Urothelium cell line (cell line): ENCODE results near the gene ROBO2.

Experiments used
- DNase-seq: peaks from one replicate; pipeline ENCODE4 v3.0.0; 2011; ENCODE audit warnings: low spot score, mixed read lengths
- FAIRE-seq: peaks from 2 replicates; lab custom pipeline; 2011; peaks lifted over from hg19 to GRCh38; lab: Jason Lieb, UNC

ROBO2 gene, protein sequence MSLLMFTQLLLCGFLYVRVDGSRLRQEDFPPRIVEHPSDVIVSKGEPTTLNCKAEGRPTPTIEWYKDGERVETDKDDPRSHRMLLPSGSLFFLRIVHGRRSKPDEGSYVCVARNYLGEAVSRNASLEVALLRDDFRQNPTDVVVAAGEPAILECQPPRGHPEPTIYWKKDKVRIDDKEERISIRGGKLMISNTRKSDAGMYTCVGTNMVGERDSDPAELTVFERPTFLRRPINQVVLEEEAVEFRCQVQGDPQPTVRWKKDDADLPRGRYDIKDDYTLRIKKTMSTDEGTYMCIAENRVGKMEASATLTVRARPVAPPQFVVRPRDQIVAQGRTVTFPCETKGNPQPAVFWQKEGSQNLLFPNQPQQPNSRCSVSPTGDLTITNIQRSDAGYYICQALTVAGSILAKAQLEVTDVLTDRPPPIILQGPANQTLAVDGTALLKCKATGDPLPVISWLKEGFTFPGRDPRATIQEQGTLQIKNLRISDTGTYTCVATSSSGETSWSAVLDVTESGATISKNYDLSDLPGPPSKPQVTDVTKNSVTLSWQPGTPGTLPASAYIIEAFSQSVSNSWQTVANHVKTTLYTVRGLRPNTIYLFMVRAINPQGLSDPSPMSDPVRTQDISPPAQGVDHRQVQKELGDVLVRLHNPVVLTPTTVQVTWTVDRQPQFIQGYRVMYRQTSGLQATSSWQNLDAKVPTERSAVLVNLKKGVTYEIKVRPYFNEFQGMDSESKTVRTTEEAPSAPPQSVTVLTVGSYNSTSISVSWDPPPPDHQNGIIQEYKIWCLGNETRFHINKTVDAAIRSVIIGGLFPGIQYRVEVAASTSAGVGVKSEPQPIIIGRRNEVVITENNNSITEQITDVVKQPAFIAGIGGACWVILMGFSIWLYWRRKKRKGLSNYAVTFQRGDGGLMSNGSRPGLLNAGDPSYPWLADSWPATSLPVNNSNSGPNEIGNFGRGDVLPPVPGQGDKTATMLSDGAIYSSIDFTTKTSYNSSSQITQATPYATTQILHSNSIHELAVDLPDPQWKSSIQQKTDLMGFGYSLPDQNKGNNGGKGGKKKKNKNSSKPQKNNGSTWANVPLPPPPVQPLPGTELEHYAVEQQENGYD (N-terminal part only)

DNA sequence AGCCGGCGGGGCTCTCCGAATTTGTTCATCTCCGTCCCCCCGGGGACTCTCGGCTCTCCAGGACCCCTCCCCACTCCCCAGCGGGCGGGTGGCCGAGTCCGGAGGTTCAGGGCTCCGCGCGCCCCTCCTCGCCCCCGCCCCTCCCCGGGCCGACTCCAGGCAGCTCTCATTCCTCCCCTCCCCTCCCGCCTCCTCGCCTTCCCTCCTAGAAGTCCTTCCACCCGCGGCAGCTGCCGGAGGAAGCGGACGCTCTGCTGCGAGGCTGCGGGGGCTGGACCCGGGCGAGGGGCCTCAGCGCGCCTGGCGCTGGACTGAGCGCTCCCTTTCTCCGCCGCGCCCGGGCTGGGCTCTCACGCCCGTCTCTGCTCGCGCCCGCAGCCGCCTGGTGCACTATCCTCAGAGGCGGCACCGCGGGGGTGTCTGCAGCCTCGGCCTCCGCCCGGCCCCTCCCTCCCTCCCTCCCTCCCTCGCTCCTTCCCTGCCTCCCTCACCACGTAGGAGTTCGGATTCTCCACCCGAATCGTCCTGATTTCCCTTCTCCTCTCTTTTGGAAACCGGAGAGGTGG lies at the start of gene ROBO2:
Gene ROBO2 (plus strand): TSS at position 494 of the 566 bp plus-strand sequence. CDS start 687 bp downstream, outside the sequence.
- DNase-seq (no peak), FAIRE-seq (no peak)

GRCh38 chr3:76990606-76991005 lies 49.3 kb upstream of the ROBO2 start:
- DNase-seq = no peak
- no peak for FAIRE-seq

DNA sequence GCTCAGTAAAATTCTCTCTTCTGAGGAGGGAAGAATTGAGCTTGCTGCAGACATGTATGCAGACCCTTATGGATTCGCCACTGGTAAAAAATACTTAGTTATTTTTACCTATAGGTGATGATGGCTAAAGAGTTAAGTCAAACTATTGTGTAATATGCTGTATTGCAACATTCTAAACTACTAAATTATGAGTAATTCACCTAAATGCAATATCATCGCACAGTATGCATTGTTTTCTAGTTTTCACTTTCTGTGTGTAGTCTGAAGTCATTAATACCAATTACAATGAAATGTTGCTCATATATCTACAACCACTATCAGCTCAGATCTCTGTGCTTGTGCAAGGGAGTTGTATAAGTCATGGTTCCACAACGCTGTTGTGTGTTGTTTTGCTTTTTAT lies 48.7 kb upstream of the ROBO2 start:
- FAIRE-seq (no peak), DNase-seq (no peak)

DNA sequence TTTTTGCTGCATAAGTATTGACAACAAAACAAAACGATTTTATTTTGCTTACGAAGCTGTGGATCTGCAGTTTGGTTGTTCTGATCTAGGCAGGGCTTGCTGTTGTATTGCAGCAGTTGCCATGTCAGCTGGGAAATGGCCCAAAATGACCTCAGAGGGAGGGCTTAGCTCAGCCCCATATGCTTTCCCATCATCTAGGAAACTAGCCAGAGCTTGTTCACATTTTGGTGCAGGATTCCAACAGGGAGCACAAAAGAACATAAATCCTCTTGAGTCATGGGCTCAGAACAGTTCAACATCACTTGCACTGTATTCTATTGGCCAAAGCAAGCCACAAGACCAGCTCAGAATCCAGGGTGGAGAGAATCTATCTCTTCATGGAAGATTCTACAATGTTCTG lies 42.2 kb upstream of the ROBO2 start:
- no peak for DNase-seq
- FAIRE-seq = no peak

GRCh38 chr3:76998555-76998954 lies 41.3 kb upstream of the ROBO2 start:
- FAIRE-seq (no peak), DNase-seq (no peak)

DNA sequence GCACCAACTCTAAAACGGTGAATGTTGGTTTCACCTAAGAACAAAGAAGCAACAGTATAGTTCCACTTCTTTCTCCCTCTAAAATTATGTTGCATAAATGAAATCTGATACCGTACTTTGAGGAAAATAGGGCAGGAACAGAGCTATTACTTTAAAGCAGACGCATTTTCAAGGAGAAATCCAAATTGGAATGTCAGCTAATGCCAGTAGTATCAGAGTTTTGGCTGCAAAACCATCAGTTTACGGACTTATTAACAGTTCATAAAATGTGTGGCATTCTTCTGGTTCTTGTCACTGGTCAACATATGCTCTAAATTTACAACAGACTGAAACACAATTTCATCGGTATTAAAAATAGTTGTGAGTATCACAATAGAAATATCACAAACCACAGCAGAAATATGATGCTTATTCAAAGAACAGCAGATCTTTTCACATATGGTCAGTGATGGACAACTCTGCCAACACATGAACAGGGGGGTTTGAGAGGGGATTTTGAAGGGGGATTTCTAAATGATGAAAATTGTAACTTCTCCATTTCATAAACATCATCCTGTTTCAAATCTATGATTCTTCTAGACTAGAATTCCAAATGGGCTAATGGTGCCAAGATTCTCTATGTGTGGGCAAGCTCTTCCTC lies 38.7 kb upstream of the ROBO2 start:
- no peak for FAIRE-seq

DNA sequence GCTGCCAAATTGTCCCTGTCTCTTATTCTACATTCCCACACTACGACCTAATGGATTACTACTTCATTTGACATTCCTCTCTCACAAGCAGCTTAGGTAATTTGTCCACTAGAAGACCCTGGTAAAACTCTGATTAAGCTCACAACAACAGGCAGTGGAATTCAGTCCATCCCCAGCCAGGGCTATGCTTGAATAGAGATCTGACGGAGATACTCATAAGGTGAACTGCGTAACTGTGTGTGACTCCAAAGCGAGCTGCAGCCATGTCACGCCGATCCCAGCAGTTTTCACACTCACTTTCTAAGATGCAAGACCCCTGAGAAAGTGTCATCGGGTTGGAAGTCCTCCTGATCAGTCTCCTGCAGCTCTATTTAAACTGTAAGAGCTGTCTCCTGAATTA lies 25.7 kb upstream of the ROBO2 start:
- no peak for FAIRE-seq
- DNase-seq = no peak

More for the DNA sequence above, 38.7 kb upstream of the ROBO2 start:
- DNase-seq = no peak

- no peak for DNase-seq
- no peak for FAIRE-seq
These were observed 14.4 kb upstream of the ROBO2 start for GRCh38 chr3:77025471-77025870.

GRCh38 chr3:77026904-77027634 lies 12.8 kb upstream of the ROBO2 start:
- DNase-seq (no peak), FAIRE-seq (no peak)

- DNase-seq = no peak
- FAIRE-seq = no peak
These were observed 11.9 kb upstream of the ROBO2 start for GRCh38 chr3:77028005-77028404.

- DNase-seq (peak; percentile 18), FAIRE-seq (no peak)
These were observed 1.4 kb upstream of the ROBO2 start for GRCh38 chr3:77038468-77038929.

DNA sequence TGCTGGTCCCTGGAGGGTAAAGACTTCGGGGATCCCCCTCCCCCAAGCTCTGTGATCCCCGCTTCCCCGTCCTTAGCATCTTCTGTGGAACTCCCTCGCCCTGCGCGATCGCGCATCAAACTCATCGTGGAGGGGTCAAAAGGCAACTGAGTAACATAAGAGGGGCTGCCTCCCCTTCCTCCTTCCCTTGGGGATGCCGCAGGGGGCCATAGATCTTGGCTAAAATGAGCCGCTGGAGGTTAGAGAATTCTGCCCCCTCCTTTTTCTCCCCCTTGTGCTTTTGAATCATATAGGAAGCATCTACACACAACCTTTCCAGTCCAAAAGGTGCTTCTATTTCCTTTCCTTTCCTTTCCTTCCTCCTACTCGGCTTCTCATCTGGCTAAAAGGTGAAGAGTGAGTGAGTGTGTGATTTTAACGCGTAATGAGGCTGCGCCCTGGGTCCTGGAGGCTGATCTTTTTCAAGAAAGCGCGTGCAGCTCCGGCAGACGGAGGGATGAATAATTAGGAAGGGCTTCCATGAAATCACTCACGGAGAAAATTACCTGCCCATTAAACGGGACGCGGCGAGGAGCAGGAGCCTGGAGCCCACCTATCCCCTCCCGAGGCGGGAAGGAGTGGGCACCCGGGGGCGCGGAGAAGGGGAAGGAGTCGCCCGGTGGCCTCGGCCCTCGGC lies 831 bp upstream of the ROBO2 start:
- no peak for DNase-seq
- no peak for FAIRE-seq

- FAIRE-seq (no peak), DNase-seq (no peak)
These were observed 317 bp downstream of the ROBO2 start for GRCh38 chr3:77040216-77040615.

- FAIRE-seq = no peak
- DNase-seq = no peak
These were observed 1.2 kb downstream of the ROBO2 start for GRCh38 chr3:77040926-77041722.

DNA sequence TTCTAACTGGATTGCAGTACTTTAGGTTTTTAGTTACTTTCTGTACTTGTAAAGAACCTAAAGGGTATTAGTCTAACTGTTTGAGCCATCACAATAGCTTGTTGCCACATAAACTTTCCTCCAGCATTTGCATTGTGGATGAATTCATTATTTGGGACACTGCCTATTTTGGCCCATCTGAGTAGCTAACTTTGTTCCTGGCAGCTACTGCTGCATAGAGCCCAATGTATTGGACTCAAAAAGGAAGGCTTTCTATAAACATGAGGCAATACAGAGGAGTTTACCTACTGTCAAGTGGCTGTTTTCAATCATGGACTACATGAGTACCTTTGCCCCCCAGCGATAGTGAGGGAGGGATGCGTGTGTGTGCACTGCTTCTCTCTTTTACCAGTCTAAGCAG lies 1.9 kb downstream of the ROBO2 start:
- FAIRE-seq = no peak
- DNase-seq = no peak

- FAIRE-seq = no peak
- no peak for DNase-seq
These were observed 2.4 kb downstream of the ROBO2 start for GRCh38 chr3:77042343-77042742.

- FAIRE-seq (no peak), DNase-seq (no peak)
These were observed 3.0 kb downstream of the ROBO2 start for GRCh38 chr3:77042882-77043281.

- FAIRE-seq = no peak
These were observed 5.8 kb downstream of the ROBO2 start for GRCh38 chr3:77045686-77046085.

More at GRCh38 chr3:77045686-77046085, 5.8 kb downstream of the ROBO2 start:
- no peak for DNase-seq
